NK-92 treated with Interleukin-12 subunit alpha and Interleukin-12 subunit beta, amount 100 ng/mL, for 24 hours (cell line): Measurements from ENCODE around the gene CBY2.
"Not testable (repeated sequence)": the region's sequence is repeated elsewhere in the genome, so short reads cannot be mapped to it uniquely, and the experiment has no call there.

Experiments
- DNase-seq: peaks from one replicate; lab custom pipeline; 2025; lab: John Stamatoyannopoulos, UW

Gene CBY2

DNA sequence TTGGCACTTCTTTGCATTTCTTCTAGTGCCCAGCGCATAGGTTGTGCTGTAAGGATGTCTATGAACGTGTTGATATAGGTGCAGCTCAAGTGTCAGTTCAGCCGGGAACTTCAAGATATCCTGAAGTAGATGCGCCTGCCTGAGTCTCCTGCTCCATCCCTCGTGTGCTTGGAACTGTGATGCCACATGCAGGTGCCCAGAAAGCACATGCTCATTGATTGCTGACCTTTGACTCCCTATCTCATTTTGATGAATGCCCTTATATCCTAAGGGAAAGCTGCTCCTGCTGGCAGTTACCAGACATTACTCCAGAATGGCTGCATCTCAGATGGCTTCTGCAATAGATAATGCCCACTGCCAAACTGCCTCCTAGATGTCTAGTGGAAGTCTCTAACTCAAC is 40.9 kb downstream of the CBY2 start:
- no peak for DNase-seq

DNA sequence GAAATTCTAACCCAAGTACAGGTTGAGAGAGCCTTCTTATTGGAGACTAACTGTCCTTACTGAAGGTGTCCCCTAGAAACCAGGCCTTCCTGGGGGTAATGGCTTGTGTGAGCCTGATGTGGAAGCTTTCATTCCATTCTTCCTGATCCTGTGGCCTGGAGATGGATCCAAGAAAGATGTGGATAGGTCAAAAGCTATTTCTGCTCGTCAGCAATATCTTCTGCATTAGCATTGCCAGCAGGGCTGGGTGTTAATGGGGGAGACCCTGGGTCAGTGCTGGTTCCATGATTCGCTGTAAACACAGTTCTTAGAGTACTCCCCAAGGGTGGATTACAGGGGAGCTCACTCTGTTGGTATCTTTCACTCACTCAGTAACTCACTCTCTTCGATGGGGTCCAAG is 42.9 kb downstream of the CBY2 start:
- DNase-seq = no peak

DNA sequence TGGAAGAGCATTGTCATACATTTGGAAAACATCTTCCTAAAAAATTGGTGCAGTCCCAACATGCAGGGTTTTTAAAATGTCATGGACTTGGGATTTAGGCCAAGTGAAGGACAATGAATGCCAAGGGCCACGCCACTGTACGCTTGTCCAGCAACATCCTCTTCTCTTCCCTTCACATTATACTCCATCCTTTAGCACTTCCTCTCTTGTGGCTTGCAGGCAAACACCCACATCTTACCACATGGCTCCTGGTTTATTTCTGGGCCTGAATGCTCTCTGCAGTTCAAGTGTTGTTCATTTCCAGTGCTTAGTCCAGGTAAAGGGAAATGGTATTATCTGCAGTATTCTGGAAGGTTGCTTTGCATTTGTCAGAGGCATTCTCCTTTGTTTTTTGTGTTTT is 45.0 kb downstream of the CBY2 start:
- DNase-seq = no peak

DNA sequence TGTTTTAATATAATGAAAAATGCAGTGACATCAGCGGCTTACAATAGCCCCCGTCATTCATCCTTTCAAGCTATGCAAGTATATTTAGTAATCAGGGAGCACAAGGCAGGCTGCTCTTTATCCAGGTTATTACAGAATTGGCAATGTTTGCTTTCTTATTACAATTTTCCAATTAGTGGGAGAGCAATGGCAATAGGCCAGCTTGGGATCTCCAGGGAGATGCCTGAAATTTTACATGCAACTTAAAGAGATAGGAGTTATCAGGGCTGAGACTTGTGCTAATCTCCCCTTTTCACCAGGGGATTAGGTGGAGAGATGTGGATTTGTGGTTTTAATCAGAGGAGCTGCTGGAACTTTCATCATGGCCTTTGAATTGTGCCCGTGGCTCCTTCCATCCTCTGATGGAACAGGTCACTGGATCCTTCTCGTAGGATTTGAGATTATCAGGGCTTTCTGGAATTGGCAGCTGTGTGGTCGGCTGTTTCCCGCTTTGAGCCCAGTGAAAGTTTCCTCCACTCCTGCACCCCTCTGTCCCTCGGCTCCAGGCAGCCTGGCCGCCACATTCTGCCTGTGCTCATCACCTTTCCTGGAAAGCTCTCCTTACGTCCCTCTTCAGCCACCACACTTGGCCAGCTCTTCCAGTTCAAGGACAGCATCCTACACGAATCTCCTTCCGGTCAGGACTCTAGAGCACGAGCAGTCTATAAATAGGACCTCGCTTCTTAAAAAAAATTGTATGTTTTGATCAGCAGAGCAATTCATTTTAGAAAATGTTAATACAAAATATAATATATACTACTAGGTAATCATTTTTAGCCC is 47.0 kb downstream of the CBY2 start:
- DNase-seq = no peak

DNA sequence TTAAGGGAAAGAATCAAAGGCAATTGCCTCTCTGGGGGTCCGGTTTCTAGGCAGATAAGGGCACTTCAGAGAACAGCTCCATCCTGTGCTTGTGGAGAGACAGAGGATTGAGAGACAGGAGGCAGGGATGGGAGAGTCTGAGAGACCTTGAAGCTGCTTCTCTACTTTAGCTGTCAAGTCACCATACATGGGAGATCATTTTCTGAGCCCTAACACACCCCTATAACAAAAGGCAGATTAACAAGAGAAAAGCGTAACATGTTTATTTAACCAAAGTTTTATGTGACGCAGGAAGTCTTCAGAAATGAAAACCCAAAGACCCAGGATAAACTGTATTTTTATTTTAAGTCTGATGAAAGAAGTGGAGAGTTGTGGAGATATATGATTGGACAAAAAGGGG is 48.4 kb downstream of the CBY2 start:
- no peak for DNase-seq

DNA sequence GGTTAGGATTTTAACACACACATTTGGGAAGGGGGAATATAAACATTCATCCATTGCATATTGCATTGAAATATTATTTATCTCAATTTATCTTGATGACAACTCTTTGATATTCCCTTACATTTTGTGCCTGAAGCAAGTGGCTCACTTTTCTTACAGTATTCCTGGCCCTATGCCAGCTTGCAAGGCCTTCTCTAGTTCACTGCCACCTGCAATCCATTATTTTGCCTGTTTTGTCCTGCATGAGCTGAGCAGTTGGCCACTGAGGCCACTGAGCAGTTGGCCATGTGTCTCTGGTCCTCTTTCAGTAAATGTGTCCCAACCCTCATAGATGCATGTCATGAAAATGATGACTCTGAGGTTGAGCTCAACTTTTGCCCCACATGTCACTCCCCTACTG is 49.8 kb downstream of the CBY2 start:
- DNase-seq = no peak

DNA sequence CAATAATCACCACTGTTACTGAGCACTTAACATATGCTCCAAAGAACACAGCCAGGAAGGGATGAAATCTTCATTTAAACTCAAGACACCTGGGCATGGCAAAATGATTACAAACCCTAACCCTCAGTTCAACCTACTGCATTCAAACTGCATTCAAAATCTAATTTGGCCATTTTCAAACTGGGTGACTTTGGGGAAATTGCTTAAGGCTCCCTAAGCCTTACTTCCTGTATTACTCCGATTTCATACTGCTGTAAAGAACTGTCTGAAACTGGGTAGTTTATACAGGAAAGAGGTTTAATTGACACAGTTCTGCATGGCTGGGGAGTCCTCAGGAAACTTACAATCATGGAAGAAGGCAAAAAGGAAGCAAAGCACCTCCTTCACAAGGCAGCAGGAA is 50.4 kb downstream of the CBY2 start:
- no peak for DNase-seq

DNA sequence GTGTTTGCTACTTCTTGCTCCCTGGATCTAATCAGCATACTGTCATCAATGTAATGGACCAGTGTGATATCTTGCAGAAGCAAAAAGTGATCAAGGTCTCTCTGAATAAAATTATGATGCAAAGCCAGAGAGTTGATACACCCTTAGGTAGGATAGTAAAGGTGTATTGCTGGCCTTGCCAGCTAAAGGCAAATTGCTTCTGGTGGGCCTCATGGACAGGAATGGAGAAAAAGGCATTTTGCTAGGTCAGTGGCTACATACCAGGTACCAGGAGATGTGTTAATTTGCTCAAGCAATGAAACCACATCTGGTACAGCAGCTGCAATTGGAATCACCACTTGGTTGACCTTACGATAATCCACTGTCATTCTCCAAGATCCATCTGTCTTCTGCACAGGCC is 54.4 kb downstream of the CBY2 start:
- DNase-seq = not testable (repeated sequence)

DNA sequence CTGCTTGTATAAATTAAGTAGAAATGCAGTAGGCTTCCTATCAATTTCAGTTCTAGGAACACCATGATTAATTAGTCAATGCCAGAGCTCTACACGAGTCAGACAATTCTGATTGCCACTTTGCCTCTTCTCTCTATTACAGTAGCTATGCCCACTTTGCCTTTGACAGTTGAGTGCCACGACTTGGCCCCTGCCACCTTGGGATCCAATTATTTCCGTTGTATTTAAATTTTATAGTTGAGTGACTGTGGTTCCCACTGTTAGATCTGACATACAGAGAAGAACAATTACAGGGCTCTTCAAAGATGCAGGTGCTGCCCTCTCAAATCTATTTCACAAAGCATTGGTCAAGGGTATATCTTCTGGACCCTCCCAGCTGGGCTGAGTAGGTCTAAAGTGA is 55.5 kb downstream of the CBY2 start:
- DNase-seq = not testable (repeated sequence)

DNA sequence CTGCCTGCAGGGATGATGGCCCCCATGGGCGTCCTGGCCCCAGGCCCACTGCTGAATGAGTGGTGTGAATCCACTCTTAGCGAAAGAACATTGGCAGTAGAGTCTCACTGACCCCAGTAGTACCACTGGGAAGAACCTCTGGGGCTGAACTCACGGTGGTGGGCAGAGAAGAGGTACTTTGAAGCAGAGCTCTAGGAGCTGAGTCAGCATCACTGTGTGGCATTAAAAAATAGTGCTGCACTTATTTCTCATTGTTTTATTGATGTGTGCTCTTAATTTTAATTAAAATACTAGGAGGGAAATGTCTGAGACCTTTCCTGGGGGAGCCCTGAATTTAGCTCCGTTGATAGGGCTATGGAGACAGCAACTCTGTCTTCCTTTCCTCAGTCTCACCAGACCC is 61.3 kb downstream of the CBY2 start:
- no peak for DNase-seq
